HEK293 (cell line): ENCODE results near the gene TGIF1.
A peak's percentile ranks its signal among the peaks of the same experiment; 100 is the strongest.

ENCODE experiments used
- EGR2 ChIP-seq: fragments of 450-650 bp; formaldehyde crosslinking; IDR thresholded peaks from 2 replicates; pipeline ENCODE4 v1.5.1; 2016; ENCODE audit warnings: low read depth, missing biosample characterization, missing genetic modification characterization
- GFI1B ChIP-seq: fragments of 450-650 bp; formaldehyde crosslinking; IDR thresholded peaks from 2 replicates; pipeline ENCODE4 v1.5.1; 2016; ENCODE audit warnings: missing biosample characterization, missing genetic modification characterization
- GLIS1 ChIP-seq: fragments of 450-650 bp; formaldehyde crosslinking; IDR thresholded peaks from 2 replicates; pipeline ENCODE4 v1.5.1; 2016; ENCODE audit warnings: missing biosample characterization, missing genetic modification characterization
- SCRT2 ChIP-seq: fragments of 450-650 bp; formaldehyde crosslinking; IDR thresholded peaks from 2 replicates; pipeline ENCODE4 v1.5.1; 2016; ENCODE audit warnings: missing biosample characterization, missing genetic modification characterization
- SP3 ChIP-seq: fragments of 450-650 bp; formaldehyde crosslinking; IDR thresholded peaks from 2 replicates; pipeline ENCODE4 v1.5.1; 2016; ENCODE audit warnings: missing biosample characterization, missing genetic modification characterization
- WT1 ChIP-seq: fragments of 450-650 bp; formaldehyde crosslinking; IDR thresholded peaks from 2 replicates; pipeline ENCODE4 v1.5.1; 2016; ENCODE audit warnings: missing biosample characterization, missing genetic modification characterization
- ZBTB17 ChIP-seq: fragments of 450-650 bp; formaldehyde crosslinking; IDR thresholded peaks from 2 replicates; pipeline ENCODE4 v1.5.1; 2016; ENCODE audit warnings: missing biosample characterization, missing genetic modification characterization
- ZNF132 ChIP-seq: fragments of 450-650 bp; formaldehyde crosslinking; IDR thresholded peaks from 2 replicates; pipeline ENCODE4 v1.5.1; 2017; ENCODE audit warnings: missing biosample characterization, missing genetic modification characterization, borderline replicate concordance
- ZNF184 ChIP-seq: fragments of 450-650 bp; IDR thresholded peaks from 2 replicates; pipeline ENCODE4 v1.5.1; 2018; ENCODE audit warnings: missing biosample characterization, mild to moderate bottlenecking, missing genetic modification characterization
- ZNF211 ChIP-seq: fragments of 450-650 bp; formaldehyde crosslinking; IDR thresholded peaks from 2 replicates; pipeline ENCODE4 v1.5.1; 2016; ENCODE audit warnings: low read depth, missing biosample characterization, missing genetic modification characterization
- ZNF223 ChIP-seq: fragments of 450-650 bp; formaldehyde crosslinking; IDR thresholded peaks from 2 replicates; pipeline ENCODE4 v1.5.1; 2016; ENCODE audit warnings: missing biosample characterization, missing genetic modification characterization
- ZNF239 ChIP-seq: fragments of 450-650 bp; formaldehyde crosslinking; IDR thresholded peaks from 2 replicates; pipeline ENCODE4 v1.5.1; 2016; ENCODE audit warnings: missing biosample characterization, missing genetic modification characterization
- ZNF292 ChIP-seq: fragments of 450-650 bp; formaldehyde crosslinking; IDR thresholded peaks from 2 replicates; pipeline ENCODE4 v1.5.1; 2016; ENCODE audit warnings: low read depth, missing biosample characterization, missing genetic modification characterization, borderline replicate concordance
- ZNF391 ChIP-seq: fragments of 450-650 bp; formaldehyde crosslinking; IDR thresholded peaks from 2 replicates; pipeline ENCODE4 v1.5.1; 2016; ENCODE audit warnings: low read depth, missing biosample characterization, missing genetic modification characterization, borderline replicate concordance
- ZNF398 ChIP-seq: fragments of 450-650 bp; formaldehyde crosslinking; IDR thresholded peaks from 2 replicates; pipeline ENCODE4 v1.5.1; 2017; ENCODE audit warnings: missing biosample characterization, missing genetic modification characterization
- ZNF529 ChIP-seq: fragments of 450-650 bp; formaldehyde crosslinking; IDR thresholded peaks from 2 replicates; pipeline ENCODE4 v1.5.1; 2017; ENCODE audit warnings: missing genetic modification characterization, missing biosample characterization; ENCODE audit not compliant: insufficient replicate concordance
- ZNF530 ChIP-seq: fragments of 450-650 bp; formaldehyde crosslinking; IDR thresholded peaks from 2 replicates; pipeline ENCODE4 v1.5.1; 2016; ENCODE audit warnings: low read depth, missing biosample characterization, missing genetic modification characterization
- ZNF555 ChIP-seq: fragments of 450-650 bp; formaldehyde crosslinking; conservative IDR thresholded peaks from 2 replicates; pipeline ENCODE4 v1.5.1; 2017; ENCODE audit warnings: missing biosample characterization, mild to moderate bottlenecking, missing genetic modification characterization, inconsistent platforms
- ZNF600 ChIP-seq: fragments of 450-650 bp; formaldehyde crosslinking; IDR thresholded peaks from 2 replicates; pipeline ENCODE4 v1.5.1; 2016; ENCODE audit warnings: missing biosample characterization, missing genetic modification characterization
- ZNF626 ChIP-seq: fragments of 450-650 bp; sonication (Bioruptor Pico); formaldehyde crosslinking; IDR thresholded peaks from 2 replicates; pipeline ENCODE4 v1.5.1; 2018; ENCODE audit warnings: missing biosample characterization, missing genetic modification characterization, inconsistent platforms
- ZNF768 ChIP-seq: fragments of 450-650 bp; formaldehyde crosslinking; IDR thresholded peaks from 2 replicates; pipeline ENCODE4 v1.5.1; 2018; ENCODE audit warnings: missing biosample characterization, mild to moderate bottlenecking, missing genetic modification characterization
- ZNF830 ChIP-seq: fragments of 450-650 bp; IDR thresholded peaks from 2 replicates; pipeline ENCODE4 v1.5.0; 2018; ENCODE audit warnings: missing biosample characterization, missing genetic modification characterization, low read depth, mild to moderate bottlenecking, moderate library complexity
- ZSCAN5A ChIP-seq: fragments of 450-650 bp; formaldehyde crosslinking; IDR thresholded peaks from 2 replicates; pipeline ENCODE4 v1.5.1; 2016; ENCODE audit warnings: missing biosample characterization, missing genetic modification characterization
- TF ChIP-seq, protein P1 (sequence below): fragments of 450-650 bp; formaldehyde crosslinking; IDR thresholded peaks from 2 replicates; pipeline ENCODE4 v1.5.1; 2017; ENCODE audit warnings: missing biosample characterization, missing genetic modification characterization
- TF ChIP-seq, protein P2 (sequence below): fragments of 450-650 bp; formaldehyde crosslinking; conservative IDR thresholded peaks from 2 replicates; pipeline ENCODE4 v1.5.1; 2016; ENCODE audit warnings: low read depth, missing biosample characterization, missing genetic modification characterization
- TF ChIP-seq, protein P3 (sequence below): fragments of 450-650 bp; formaldehyde crosslinking; IDR thresholded peaks from 2 replicates; pipeline ENCODE4 v1.5.1; 2016; ENCODE audit warnings: missing biosample characterization, missing genetic modification characterization
- TF ChIP-seq, protein P4 (sequence below): fragments of 450-650 bp; formaldehyde crosslinking; IDR thresholded peaks from 2 replicates; pipeline ENCODE4 v1.5.1; 2016; ENCODE audit warnings: missing biosample characterization, missing genetic modification characterization, low read depth

Gene TGIF1

DNA sequence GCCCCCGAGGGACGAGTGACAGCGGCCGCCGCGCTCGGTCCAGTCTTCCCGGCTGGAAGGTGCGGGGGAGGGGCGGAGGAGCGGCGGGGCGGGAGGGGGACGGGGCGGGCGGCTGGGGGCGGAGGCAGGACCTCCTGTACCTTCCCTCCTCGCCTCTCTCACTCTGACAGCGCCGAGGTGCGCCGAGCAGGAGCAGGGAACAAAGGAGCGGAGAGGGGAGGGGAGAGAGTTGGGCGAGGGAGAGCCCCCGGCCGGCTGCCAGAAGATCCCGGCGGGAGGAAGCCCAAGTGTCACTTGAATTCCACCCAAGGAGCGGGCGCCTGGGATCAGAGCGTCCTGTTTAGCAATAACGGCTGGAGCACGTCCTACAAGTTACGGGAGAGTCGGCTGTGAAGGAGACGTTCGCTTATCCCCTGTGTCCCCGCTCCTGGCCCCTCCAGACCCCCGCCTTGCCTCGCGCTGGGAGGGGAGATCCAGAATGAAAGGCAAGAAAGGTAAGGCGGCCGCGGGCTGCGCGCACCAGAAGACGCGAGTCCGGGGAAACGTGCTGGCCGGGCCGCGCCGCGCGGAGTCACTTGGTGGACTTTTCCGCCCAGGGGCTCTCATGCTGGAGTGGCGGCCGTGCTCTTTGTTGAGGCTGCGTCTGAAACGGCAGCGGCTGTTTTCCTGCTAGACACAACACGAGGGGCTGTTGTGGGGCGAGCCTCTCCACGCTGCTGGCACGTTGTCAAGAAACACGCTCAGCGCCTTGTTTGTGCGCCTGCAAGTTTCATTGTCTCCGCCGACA, at the start of gene TGIF1 (continued):
- TF ChIP-seq ZSCAN5A (tag by site-specific recombination) (0 out of 2 replicates have a peak, but pooled peaks have one; percentile 5), GFI1B (tag by site-specific recombination) (no peak), ZNF211 (tag by site-specific recombination) (no peak), GLIS1 (tag by site-specific recombination) (no peak; the same call in 1 of the 2 replicates), ZNF600 (tag by site-specific recombination) (peak; percentile 65), SP3 (tag by site-specific recombination) (no peak; the same call in 1 of the 2 replicates), ZNF132 (no peak), WT1 (tag by site-specific recombination) (no peak), ZNF184 (tag by site-specific recombination) (no peak), ZNF830 (tag by site-specific recombination) (no peak), EGR2 (tag by site-specific recombination) (no peak), ZNF398 (peak; percentile 93), ZBTB17 (peak; percentile 56; the same call in 1 of the 2 replicates), ZNF223 (no peak), ZNF530 (tag by site-specific recombination) (no peak), ZNF239 (no peak), ZNF555 (tag by site-specific recombination) (no peak), SCRT2 (tag by site-specific recombination) (peak; percentile 4; the same call in 1 of the 2 replicates), ZNF626 (tag by site-specific recombination) (no peak), ZNF391 (no peak), ZNF292 (tag by site-specific recombination) (no peak), ZNF768 (tag by site-specific recombination) (no peak), ZNF529 (no peak)
- TF ChIP-seq, protein P1, sequence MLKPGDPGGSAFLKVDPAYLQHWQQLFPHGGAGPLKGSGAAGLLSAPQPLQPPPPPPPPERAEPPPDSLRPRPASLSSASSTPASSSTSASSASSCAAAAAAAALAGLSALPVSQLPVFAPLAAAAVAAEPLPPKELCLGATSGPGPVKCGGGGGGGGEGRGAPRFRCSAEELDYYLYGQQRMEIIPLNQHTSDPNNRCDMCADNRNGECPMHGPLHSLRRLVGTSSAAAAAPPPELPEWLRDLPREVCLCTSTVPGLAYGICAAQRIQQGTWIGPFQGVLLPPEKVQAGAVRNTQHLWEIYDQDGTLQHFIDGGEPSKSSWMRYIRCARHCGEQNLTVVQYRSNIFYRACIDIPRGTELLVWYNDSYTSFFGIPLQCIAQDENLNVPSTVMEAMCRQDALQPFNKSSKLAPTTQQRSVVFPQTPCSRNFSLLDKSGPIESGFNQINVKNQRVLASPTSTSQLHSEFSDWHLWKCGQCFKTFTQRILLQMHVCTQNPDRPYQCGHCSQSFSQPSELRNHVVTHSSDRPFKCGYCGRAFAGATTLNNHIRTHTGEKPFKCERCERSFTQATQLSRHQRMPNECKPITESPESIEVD (tag by site-specific recombination) = no peak
- TF ChIP-seq, protein P2, sequence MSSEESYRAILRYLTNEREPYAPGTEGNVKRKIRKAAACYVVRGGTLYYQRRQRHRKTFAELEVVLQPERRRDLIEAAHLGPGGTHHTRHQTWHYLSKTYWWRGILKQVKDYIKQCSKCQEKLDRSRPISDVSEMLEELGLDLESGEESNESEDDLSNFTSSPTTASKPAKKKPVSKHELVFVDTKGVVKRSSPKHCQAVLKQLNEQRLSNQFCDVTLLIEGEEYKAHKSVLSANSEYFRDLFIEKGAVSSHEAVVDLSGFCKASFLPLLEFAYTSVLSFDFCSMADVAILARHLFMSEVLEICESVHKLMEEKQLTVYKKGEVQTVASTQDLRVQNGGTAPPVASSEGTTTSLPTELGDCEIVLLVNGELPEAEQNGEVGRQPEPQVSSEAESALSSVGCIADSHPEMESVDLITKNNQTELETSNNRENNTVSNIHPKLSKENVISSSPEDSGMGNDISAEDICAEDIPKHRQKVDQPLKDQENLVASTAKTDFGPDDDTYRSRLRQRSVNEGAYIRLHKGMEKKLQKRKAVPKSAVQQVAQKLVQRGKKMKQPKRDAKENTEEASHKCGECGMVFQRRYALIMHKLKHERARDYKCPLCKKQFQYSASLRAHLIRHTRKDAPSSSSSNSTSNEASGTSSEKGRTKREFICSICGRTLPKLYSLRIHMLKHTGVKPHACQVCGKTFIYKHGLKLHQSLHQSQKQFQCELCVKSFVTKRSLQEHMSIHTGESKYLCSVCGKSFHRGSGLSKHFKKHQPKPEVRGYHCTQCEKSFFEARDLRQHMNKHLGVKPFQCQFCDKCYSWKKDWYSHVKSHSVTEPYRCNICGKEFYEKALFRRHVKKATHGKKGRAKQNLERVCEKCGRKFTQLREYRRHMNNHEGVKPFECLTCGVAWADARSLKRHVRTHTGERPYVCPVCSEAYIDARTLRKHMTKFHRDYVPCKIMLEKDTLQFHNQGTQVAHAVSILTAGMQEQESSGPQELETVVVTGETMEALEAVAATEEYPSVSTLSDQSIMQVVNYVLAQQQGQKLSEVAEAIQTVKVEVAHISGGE = peak; percentile 25
- TF ChIP-seq, protein P3, sequence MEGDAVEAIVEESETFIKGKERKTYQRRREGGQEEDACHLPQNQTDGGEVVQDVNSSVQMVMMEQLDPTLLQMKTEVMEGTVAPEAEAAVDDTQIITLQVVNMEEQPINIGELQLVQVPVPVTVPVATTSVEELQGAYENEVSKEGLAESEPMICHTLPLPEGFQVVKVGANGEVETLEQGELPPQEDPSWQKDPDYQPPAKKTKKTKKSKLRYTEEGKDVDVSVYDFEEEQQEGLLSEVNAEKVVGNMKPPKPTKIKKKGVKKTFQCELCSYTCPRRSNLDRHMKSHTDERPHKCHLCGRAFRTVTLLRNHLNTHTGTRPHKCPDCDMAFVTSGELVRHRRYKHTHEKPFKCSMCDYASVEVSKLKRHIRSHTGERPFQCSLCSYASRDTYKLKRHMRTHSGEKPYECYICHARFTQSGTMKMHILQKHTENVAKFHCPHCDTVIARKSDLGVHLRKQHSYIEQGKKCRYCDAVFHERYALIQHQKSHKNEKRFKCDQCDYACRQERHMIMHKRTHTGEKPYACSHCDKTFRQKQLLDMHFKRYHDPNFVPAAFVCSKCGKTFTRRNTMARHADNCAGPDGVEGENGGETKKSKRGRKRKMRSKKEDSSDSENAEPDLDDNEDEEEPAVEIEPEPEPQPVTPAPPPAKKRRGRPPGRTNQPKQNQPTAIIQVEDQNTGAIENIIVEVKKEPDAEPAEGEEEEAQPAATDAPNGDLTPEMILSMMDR (tag by site-specific recombination) = no peak
- TF ChIP-seq, protein P4, sequence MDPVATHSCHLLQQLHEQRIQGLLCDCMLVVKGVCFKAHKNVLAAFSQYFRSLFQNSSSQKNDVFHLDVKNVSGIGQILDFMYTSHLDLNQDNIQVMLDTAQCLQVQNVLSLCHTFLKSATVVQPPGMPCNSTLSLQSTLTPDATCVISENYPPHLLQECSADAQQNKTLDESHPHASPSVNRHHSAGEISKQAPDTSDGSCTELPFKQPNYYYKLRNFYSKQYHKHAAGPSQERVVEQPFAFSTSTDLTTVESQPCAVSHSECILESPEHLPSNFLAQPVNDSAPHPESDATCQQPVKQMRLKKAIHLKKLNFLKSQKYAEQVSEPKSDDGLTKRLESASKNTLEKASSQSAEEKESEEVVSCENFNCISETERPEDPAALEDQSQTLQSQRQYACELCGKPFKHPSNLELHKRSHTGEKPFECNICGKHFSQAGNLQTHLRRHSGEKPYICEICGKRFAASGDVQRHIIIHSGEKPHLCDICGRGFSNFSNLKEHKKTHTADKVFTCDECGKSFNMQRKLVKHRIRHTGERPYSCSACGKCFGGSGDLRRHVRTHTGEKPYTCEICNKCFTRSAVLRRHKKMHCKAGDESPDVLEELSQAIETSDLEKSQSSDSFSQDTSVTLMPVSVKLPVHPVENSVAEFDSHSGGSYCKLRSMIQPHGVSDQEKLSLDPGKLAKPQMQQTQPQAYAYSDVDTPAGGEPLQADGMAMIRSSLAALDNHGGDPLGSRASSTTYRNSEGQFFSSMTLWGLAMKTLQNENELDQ = no peak
